Measurements from ENCODE around the gene MATR3. TPM values are rescaled to one million over a fixed set of nuclear protein-coding genes. Genes with fewer than 3 reads are reported as not detected.
"Not testable (repeated sequence)": the region's sequence is repeated elsewhere in the genome, so short reads cannot be mapped to it uniquely, and the experiment has no call there.

MATR3 gene
- polyA plus RNA-seq, 1 donor from 2014 or later: 1,016 TPM

DNA sequence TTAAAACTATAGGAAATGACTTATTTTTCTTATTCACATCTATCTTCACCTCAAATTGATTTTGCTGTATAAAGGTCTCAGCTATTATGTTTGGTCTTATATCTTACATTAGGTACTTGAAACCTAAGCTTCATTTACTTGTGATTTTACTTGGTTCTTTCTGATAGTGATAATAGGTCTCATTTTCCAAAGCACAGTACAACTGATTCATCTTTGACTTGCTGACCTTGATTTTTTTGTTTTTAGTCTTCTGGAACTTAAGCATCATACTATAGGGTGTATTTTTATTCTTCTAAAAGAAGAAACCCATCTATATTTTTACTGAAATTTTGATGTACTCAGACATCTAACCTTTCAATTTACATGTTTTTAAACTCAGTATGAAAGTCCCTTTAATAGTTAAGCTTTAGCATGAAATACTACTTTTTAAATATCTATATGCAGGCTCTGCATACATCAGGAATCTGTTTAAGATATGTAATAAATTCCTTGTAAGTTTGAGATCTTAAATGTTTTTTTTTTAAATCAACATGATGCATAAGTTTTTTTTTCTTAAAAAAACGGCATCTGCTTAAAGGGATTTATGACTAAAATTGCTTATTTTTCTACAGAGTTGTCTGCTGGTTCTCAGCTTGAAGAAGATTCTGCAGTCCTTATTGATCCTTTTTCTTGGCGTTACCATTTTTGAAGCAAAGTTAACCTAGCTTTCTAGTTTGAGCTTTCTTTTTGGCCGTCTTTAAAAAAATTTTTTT is 13.3 kb downstream of the MATR3 start:
- Histone ChIP-seq H3K4me2 (ENCODE audit: low read length) (no peak overlapping the region), H4K20me1 (ENCODE audit: insufficient read depth) (peaks cover 93% of the 10 kb centered on the region), H3F3A (ENCODE audit: insufficient read depth, low read length, poor library complexity, severe bottlenecking) (no peaks in the 10 kb centered on the region), H3K27ac (ENCODE audit: low read length) (no peak overlapping the region), H2AFZ (ENCODE audit: low read depth, low read length) (no peak overlapping the region), H3K9me3 (ENCODE audit: low read length) (no peaks in the 10 kb centered on the region), H3K9me2 (ENCODE audit: insufficient read depth, low read length) (no peaks in the 10 kb centered on the region), H3K27me3 (ENCODE audit: insufficient read depth, low read depth, low read length) (no peaks in the 10 kb centered on the region), H3K79me2 (replicated peaks; ENCODE audit: insufficient read depth, low read length) (peaks cover 100% of the 10 kb centered on the region), H3K36me3 (ENCODE audit: insufficient read depth, low read length) (no peaks in the 10 kb centered on the region), H3K9ac (ENCODE audit: low read length) (no peak overlapping the region), H3K4me3 (ENCODE audit: low read length) (no peak overlapping the region)
- TF ChIP-seq, protein P1, sequence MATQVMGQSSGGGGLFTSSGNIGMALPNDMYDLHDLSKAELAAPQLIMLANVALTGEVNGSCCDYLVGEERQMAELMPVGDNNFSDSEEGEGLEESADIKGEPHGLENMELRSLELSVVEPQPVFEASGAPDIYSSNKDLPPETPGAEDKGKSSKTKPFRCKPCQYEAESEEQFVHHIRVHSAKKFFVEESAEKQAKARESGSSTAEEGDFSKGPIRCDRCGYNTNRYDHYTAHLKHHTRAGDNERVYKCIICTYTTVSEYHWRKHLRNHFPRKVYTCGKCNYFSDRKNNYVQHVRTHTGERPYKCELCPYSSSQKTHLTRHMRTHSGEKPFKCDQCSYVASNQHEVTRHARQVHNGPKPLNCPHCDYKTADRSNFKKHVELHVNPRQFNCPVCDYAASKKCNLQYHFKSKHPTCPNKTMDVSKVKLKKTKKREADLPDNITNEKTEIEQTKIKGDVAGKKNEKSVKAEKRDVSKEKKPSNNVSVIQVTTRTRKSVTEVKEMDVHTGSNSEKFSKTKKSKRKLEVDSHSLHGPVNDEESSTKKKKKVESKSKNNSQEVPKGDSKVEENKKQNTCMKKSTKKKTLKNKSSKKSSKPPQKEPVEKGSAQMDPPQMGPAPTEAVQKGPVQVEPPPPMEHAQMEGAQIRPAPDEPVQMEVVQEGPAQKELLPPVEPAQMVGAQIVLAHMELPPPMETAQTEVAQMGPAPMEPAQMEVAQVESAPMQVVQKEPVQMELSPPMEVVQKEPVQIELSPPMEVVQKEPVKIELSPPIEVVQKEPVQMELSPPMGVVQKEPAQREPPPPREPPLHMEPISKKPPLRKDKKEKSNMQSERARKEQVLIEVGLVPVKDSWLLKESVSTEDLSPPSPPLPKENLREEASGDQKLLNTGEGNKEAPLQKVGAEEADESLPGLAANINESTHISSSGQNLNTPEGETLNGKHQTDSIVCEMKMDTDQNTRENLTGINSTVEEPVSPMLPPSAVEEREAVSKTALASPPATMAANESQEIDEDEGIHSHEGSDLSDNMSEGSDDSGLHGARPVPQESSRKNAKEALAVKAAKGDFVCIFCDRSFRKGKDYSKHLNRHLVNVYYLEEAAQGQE (IDR thresholded peaks at IDR 0.05; ENCODE audit: borderline replicate concordance): no peak
- no peak for TF ChIP-seq EZH2 (IDR thresholded peaks at IDR 0.05; ENCODE audit: borderline replicate concordance, insufficient read depth, low read length, poor library complexity, severe bottlenecking)
- no peak for TF ChIP-seq RAD21 (conservative IDR thresholded peaks at IDR 0.05)
- TF ChIP-seq TAF1 (IDR thresholded peaks at IDR 0.05; ENCODE audit: low read depth): no peak
- no peak for TF ChIP-seq EP300 (conservative IDR thresholded peaks at IDR 0.05; ENCODE audit: poor library complexity, severe bottlenecking)
- TF ChIP-seq MXI1 (conservative IDR thresholded peaks at IDR 0.05; ENCODE audit: poor library complexity, severe bottlenecking): no peak
- no peak for TF ChIP-seq SMC3 (conservative IDR thresholded peaks at IDR 0.05; ENCODE audit: poor library complexity)

DNA sequence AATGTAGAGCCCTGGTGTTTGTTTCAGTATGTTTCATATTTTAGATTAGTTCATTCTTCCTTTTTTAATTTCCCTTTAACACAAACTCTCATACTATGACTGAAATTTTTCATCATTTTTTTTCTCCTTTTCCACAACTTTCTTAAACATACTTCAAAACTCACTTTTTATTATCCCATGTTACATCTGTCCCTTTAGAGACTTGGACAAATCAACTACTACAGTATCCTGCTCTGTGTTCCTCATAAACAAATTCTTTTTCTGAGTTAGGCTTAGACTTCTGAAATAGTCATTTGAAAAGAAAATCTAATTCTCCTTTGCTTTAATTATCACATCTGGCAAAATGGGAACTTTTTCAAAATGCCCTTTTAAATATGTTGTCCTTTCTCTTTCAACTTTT is 15.3 kb downstream of the MATR3 start:
- Histone ChIP-seq H3K9me2 (ENCODE audit: insufficient read depth, low read length) (no peaks in the 10 kb centered on the region), H3K4me2 (ENCODE audit: low read length) (no peak overlapping the region), H2AFZ (ENCODE audit: low read depth, low read length) (no peak overlapping the region), H3K9me3 (ENCODE audit: low read length) (no peaks in the 10 kb centered on the region), H3K27ac (ENCODE audit: low read length) (no peak overlapping the region), H3K9ac (ENCODE audit: low read length) (no peak overlapping the region), H3F3A (ENCODE audit: insufficient read depth, low read length, poor library complexity, severe bottlenecking) (no peaks in the 10 kb centered on the region), H4K20me1 (ENCODE audit: insufficient read depth) (peaks cover 90% of the 10 kb centered on the region), H3K4me3 (ENCODE audit: low read length) (no peak overlapping the region), H3K27me3 (ENCODE audit: insufficient read depth, low read depth, low read length) (no peaks in the 10 kb centered on the region), H3K79me2 (replicated peaks; ENCODE audit: insufficient read depth, low read length) (peaks cover 100% of the 10 kb centered on the region), H3K36me3 (ENCODE audit: insufficient read depth, low read length) (no peaks in the 10 kb centered on the region)
- TF ChIP-seq SMC3 (conservative IDR thresholded peaks at IDR 0.05; ENCODE audit: poor library complexity): no peak
- TF ChIP-seq POLR2AphosphoS5 (IDR thresholded peaks at IDR 0.05): no peak
- TF ChIP-seq, protein P2, sequence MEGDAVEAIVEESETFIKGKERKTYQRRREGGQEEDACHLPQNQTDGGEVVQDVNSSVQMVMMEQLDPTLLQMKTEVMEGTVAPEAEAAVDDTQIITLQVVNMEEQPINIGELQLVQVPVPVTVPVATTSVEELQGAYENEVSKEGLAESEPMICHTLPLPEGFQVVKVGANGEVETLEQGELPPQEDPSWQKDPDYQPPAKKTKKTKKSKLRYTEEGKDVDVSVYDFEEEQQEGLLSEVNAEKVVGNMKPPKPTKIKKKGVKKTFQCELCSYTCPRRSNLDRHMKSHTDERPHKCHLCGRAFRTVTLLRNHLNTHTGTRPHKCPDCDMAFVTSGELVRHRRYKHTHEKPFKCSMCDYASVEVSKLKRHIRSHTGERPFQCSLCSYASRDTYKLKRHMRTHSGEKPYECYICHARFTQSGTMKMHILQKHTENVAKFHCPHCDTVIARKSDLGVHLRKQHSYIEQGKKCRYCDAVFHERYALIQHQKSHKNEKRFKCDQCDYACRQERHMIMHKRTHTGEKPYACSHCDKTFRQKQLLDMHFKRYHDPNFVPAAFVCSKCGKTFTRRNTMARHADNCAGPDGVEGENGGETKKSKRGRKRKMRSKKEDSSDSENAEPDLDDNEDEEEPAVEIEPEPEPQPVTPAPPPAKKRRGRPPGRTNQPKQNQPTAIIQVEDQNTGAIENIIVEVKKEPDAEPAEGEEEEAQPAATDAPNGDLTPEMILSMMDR (IDR thresholded peaks at IDR 0.05; ENCODE audit: poor library complexity, severe bottlenecking): no peak
- TF ChIP-seq MXI1 (conservative IDR thresholded peaks at IDR 0.05; ENCODE audit: poor library complexity, severe bottlenecking): no peak
- TF ChIP-seq EZH2 (IDR thresholded peaks at IDR 0.05; ENCODE audit: borderline replicate concordance, insufficient read depth, low read length, poor library complexity, severe bottlenecking): no peak
- TF ChIP-seq, protein P1 (IDR thresholded peaks at IDR 0.05; ENCODE audit: borderline replicate concordance): no peak
- no peak for TF ChIP-seq RAD21 (conservative IDR thresholded peaks at IDR 0.05)
- TF ChIP-seq EP300 (conservative IDR thresholded peaks at IDR 0.05; ENCODE audit: poor library complexity, severe bottlenecking): no peak
- TF ChIP-seq TAF1 (IDR thresholded peaks at IDR 0.05; ENCODE audit: low read depth): no peak

DNA sequence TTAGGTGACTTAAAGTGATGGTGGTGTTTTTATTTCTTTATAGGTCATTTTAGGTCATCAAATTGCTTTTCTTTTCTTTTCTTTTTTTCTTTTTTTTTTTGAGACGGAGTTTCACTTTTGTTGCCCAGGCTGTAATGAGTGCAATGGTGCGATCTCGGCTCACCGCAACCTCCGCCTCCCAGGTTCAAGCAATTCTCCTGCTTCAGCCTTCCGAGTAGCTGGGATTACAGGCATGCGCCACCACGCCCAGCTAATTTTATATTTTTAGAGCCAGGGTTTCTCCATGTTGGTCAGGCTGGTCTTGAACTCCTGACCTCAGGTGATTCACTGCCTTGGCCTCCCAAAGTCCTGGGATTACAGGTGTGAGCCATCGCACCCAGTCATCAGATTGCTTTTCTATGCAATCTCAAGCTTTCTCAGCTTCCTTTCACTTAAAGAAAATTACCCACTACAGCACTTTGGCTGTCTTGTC is 17.2 kb downstream of the MATR3 start:
- H3K36me3 ChIP-seq (ENCODE audit: insufficient read depth, low read length); H3K27ac ChIP-seq (ENCODE audit: low read length); H3K9ac ChIP-seq (ENCODE audit: low read length); H3K4me2 ChIP-seq (ENCODE audit: low read length); H3F3A ChIP-seq (ENCODE audit: insufficient read depth, low read length, poor library complexity, severe bottlenecking); H3K27me3 ChIP-seq (ENCODE audit: insufficient read depth, low read depth, low read length); H3K9me2 ChIP-seq (ENCODE audit: insufficient read depth, low read length); H2AFZ ChIP-seq (ENCODE audit: low read depth, low read length); H3K4me3 ChIP-seq (ENCODE audit: low read length); H3K9me3 ChIP-seq (ENCODE audit: low read length): not testable (repeated sequence)
- peaks cover 85% of the 10 kb centered on the region for H4K20me1 ChIP-seq (ENCODE audit: insufficient read depth)
- peaks cover 100% of the 10 kb centered on the region for H3K79me2 ChIP-seq (replicated peaks; ENCODE audit: insufficient read depth, low read length)
